Mesothelial cell of epicardium (in vitro differentiated cells): ENCODE measurements around the gene ZNF804B. TPM values are rescaled to one million over a fixed set of nuclear protein-coding genes. Genes with fewer than 3 reads are reported as not detected.

ENCODE experiments used
- DNase-seq, 2 experiments: peaks; one replicate each; pipeline ENCODE4 v3.0.0; 2021; ENCODE audit warnings: low spot score in 2 of 2; ENCODE audit not compliant: unreplicated experiment in 2 of 2
- H3K27ac Mint-ChIP-seq: 2 replicates; pipeline ENCODE4 v1.8.0; 2021; ENCODE audit warnings: mixed read lengths
- H3K27me3 Mint-ChIP-seq: 2 replicates; pipeline ENCODE4 v1.8.0; 2021; ENCODE audit warnings: low read depth, mixed read lengths
- H3K36me3 Mint-ChIP-seq: 2 replicates; pipeline ENCODE4 v1.8.0; 2021; ENCODE audit warnings: mixed read lengths
- H3K4me1 Mint-ChIP-seq: 2 replicates; pipeline ENCODE4 v1.8.0; 2021; ENCODE audit warnings: mixed read lengths
- H3K4me3 Mint-ChIP-seq: 2 replicates; pipeline ENCODE4 v1.8.0; 2021; ENCODE audit warnings: mild to moderate bottlenecking, moderate library complexity, mixed read lengths
- H3K9me3 Mint-ChIP-seq: 2 replicates; pipeline ENCODE4 v1.8.0; 2021; ENCODE audit warnings: mixed read lengths
- total RNA-seq: library from RNA; stranded (reverse); gene quantifications from 3 replicates; pipeline ENCODE4 v1.2.1, GENCODE V29; 2021
- TF ChIP-seq, protein P1 (sequence below): fragments of 200-600 bp; sonication (generic); IDR thresholded peaks from one replicate; pipeline ENCODE4 v1.5.0; 2021; ENCODE audit warnings: antibody characterized with exemption; ENCODE audit not compliant: unreplicated experiment

The ZNF804B gene
- total RNA-seq, 1 donor from 2014 or later, result 0.47 TPM

DNA sequence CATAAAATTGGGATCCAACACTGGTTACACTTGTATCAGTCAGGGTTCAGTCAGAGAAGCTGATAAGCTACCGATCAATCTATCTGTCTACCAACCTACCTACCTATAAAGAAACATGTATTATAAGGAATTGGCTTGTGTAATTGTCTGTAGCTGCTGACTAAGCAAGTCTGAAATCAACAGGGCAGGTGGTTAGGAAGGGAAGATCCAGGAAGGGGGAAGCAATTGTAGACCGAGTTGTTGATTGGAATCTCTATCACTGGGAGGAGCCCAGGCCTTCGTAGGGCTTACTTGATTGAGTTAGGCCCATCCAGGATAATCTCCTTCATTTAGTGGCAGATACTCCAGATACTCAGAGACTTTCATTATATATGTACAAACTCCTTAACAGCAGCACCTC lies 307.5 kb downstream of the ZNF804B start:
- H3K9me3 Mint-ChIP-seq, result no peaks in the 10 kb centered on the region
- TF ChIP-seq, protein P1, sequence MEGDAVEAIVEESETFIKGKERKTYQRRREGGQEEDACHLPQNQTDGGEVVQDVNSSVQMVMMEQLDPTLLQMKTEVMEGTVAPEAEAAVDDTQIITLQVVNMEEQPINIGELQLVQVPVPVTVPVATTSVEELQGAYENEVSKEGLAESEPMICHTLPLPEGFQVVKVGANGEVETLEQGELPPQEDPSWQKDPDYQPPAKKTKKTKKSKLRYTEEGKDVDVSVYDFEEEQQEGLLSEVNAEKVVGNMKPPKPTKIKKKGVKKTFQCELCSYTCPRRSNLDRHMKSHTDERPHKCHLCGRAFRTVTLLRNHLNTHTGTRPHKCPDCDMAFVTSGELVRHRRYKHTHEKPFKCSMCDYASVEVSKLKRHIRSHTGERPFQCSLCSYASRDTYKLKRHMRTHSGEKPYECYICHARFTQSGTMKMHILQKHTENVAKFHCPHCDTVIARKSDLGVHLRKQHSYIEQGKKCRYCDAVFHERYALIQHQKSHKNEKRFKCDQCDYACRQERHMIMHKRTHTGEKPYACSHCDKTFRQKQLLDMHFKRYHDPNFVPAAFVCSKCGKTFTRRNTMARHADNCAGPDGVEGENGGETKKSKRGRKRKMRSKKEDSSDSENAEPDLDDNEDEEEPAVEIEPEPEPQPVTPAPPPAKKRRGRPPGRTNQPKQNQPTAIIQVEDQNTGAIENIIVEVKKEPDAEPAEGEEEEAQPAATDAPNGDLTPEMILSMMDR, result no peak
- no peak overlapping the region for H3K4me3 Mint-ChIP-seq
- no peaks in the 10 kb centered on the region for H3K4me1 Mint-ChIP-seq
- H3K27me3 Mint-ChIP-seq, result no peaks in the 10 kb centered on the region
- H3K27ac Mint-ChIP-seq, result no peak overlapping the region
- DNase-seq, result no peak
- no peaks in the 10 kb centered on the region for H3K36me3 Mint-ChIP-seq

DNA sequence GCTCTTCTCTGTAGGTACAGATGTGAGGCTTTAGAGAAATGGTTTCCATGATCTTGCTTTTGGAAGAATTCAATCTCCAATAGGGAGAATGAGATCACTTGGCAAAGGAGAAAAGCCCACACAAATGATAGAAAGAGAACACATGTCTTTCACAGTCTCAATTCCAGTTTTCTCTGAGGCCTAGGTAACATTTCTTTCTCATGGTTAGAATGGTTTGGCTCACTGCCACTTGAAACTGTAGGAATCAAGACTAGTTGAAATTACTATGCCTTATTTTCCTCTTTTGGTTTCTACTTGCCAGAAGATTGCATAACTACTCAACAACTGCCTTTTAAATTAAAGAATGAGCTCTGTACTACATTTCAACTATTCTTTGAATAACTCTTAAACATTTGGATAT lies 312.6 kb downstream of the ZNF804B start:
- TF ChIP-seq, protein P1, result no peak
- peaks cover 15% of the 10 kb centered on the region for H3K9me3 Mint-ChIP-seq
- H3K36me3 Mint-ChIP-seq, result no peaks in the 10 kb centered on the region
- DNase-seq, result no peak
- H3K27me3 Mint-ChIP-seq, result no peaks in the 10 kb centered on the region
- no peak overlapping the region for H3K27ac Mint-ChIP-seq
- no peaks in the 10 kb centered on the region for H3K4me1 Mint-ChIP-seq
- no peak overlapping the region for H3K4me3 Mint-ChIP-seq

DNA sequence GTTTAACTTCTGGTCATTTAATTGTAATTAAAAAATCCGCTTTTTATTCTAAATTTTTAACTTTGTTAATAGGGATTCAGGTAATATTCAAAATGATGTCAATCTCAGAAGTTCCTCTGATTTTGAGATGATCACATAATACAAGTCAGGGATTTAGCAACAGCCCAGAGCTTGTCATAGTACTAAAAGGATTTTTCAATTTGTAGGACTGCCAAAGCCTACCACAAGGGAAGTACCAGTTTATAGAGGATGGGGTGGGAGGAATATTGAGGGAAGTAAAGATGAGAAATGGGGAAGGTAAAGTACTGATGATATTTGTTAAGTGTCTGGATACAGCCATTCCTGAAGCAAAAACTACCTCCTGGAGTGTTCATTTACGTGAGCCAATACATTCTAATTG lies 314.3 kb downstream of the ZNF804B start:
- peaks cover 15% of the 10 kb centered on the region for H3K9me3 Mint-ChIP-seq

DNA sequence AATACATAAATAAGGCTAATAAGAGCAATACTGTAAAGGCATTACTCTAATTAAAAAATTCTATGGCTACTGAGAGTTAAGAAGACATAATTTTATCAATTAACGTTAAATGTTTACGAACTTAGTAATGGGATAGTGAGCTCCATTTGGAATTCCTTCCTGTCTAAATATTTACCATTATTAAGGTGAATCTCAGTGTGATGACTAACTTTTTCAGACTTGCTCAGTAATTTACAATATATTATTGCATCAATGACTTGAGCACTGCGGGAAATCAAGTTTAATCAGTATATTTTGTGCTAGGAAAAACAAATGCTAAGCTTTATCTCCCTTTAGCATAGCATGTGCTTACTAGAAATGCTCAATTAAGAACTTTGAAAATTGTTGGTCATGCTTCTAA lies 318.5 kb downstream of the ZNF804B start:
- no peaks in the 10 kb centered on the region for H3K36me3 Mint-ChIP-seq
- TF ChIP-seq, protein P1, result no peak
- no peak for DNase-seq
- H3K9me3 Mint-ChIP-seq, result peaks cover 15% of the 10 kb centered on the region
- H3K27me3 Mint-ChIP-seq, result peaks cover 3% of the 10 kb centered on the region
- H3K4me3 Mint-ChIP-seq, result no peak overlapping the region
- no peak overlapping the region for H3K27ac Mint-ChIP-seq
- no peaks in the 10 kb centered on the region for H3K4me1 Mint-ChIP-seq

More for the DNA sequence above, 314.3 kb downstream of the ZNF804B start:
- no peak for DNase-seq
- Mint-ChIP-seq H3K4me1 (no peaks in the 10 kb centered on the region), H3K36me3 (no peaks in the 10 kb centered on the region), H3K27ac (no peak overlapping the region), H3K4me3 (no peak overlapping the region), H3K27me3 (no peaks in the 10 kb centered on the region)
- TF ChIP-seq, protein P1, result no peak

DNA sequence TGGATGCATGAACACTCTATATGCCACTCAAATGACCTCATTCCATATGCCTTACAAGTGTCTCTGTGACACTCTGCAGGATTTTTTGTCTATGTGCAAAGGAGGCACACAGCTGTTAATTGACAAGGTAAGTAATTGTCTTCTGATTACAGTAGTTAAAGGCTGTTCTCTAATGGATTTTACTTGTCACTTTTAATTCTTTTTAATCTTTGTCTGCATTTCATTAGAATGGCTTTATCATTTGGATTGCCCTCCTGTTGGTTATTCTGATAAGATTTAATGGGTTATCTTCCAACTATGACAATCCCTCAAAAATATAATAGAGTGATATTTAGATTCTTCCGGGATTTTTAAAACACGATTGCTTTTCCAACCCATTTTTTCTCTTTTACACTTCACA lies 326.1 kb downstream of the ZNF804B start:
- no peak for DNase-seq
- H3K4me1 Mint-ChIP-seq, result no peaks in the 10 kb centered on the region
- TF ChIP-seq, protein P1, result no peak
- no peaks in the 10 kb centered on the region for H3K27me3 Mint-ChIP-seq
- no peak overlapping the region for H3K4me3 Mint-ChIP-seq
- H3K36me3 Mint-ChIP-seq, result no peaks in the 10 kb centered on the region
- H3K9me3 Mint-ChIP-seq, result no peaks in the 10 kb centered on the region
- H3K27ac Mint-ChIP-seq, result no peak overlapping the region

DNA sequence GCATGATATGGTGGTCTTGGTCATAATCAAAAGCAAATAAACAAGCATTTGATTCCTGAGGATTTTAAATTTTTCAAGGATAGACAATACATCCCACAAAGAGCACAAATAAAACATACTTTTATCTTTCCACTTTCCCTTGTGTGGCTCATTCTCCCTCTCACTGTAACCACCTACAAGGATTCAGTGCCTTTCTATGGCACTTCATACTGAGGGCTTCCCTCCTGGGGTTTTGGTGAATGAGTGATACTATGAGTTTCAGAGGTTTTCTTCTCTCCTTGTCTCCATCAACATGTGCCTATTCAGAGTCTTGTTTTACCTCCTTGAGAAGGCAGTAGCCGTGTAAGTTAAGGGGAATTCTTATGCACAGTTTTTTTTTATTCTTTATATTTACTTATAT lies 332.1 kb downstream of the ZNF804B start:
- H3K27me3 Mint-ChIP-seq, result no peaks in the 10 kb centered on the region
- DNase-seq, result no peak
- no peaks in the 10 kb centered on the region for H3K4me1 Mint-ChIP-seq
- H3K9me3 Mint-ChIP-seq, result no peaks in the 10 kb centered on the region
- H3K27ac Mint-ChIP-seq, result no peak overlapping the region
- H3K4me3 Mint-ChIP-seq, result no peak overlapping the region
- no peaks in the 10 kb centered on the region for H3K36me3 Mint-ChIP-seq
- TF ChIP-seq, protein P1, result no peak
